ENCODE measurements around the gene RFX8. TPM values are rescaled to one million over a fixed set of nuclear protein-coding genes. Genes with fewer than 3 reads are reported as not detected.
"Not testable (repeated sequence)": the region's sequence is repeated elsewhere in the genome, so short reads cannot be mapped to it uniquely, and the experiment has no call there.

Gene RFX8
- total RNA-seq, 1 donor from 2014 or later, result 0.65 TPM

GRCh38 chr2:101509499-101510284 is 34.8 kb upstream of the RFX8 start:
- H3K4me1 Mint-ChIP-seq, result peaks cover 3% of the 10 kb centered on the region
- no peak overlapping the region for H3K4me3 Mint-ChIP-seq
- TF ChIP-seq CTCF (IDR thresholded peaks at IDR 0.05; ENCODE audit: unreplicated experiment), result no peak
- no peaks in the 10 kb centered on the region for H3K9me3 Mint-ChIP-seq
- H3K27me3 Mint-ChIP-seq (ENCODE audit: low read depth), result no peaks in the 10 kb centered on the region
- H3K27ac Mint-ChIP-seq, result no peak overlapping the region
- H3K36me3 Mint-ChIP-seq, result no peaks in the 10 kb centered on the region
- DNase-seq (ENCODE audit: low spot score in 2 of 2, unreplicated experiment in 2 of 2), result no peak

- DNase-seq (ENCODE audit: low spot score in 2 of 2, unreplicated experiment in 2 of 2), result no peak
Measured at GRCh38 chr2:101508636-101509035, 33.7 kb upstream of the RFX8 start.

GRCh38 chr2:101505276-101505675 is 30.4 kb upstream of the RFX8 start:
- peaks cover 15% of the 10 kb centered on the region for H3K4me1 Mint-ChIP-seq
- not testable (repeated sequence) for DNase-seq (ENCODE audit: low spot score in 2 of 2, unreplicated experiment in 2 of 2); H3K36me3 Mint-ChIP-seq; H3K27ac Mint-ChIP-seq; H3K4me3 Mint-ChIP-seq; H3K9me3 Mint-ChIP-seq; H3K27me3 Mint-ChIP-seq (ENCODE audit: low read depth)

More at GRCh38 chr2:101508636-101509035, 33.7 kb upstream of the RFX8 start:
- no peak overlapping the region for H3K27ac Mint-ChIP-seq
- H3K4me3 Mint-ChIP-seq, result no peak overlapping the region
- H3K9me3 Mint-ChIP-seq, result no peaks in the 10 kb centered on the region
- no peaks in the 10 kb centered on the region for H3K27me3 Mint-ChIP-seq (ENCODE audit: low read depth)
- TF ChIP-seq CTCF (IDR thresholded peaks at IDR 0.05; ENCODE audit: unreplicated experiment), result no peak
- H3K36me3 Mint-ChIP-seq, result no peaks in the 10 kb centered on the region
- peaks cover 3% of the 10 kb centered on the region for H3K4me1 Mint-ChIP-seq

GRCh38 chr2:101504744-101505143 is 29.8 kb upstream of the RFX8 start:
- not testable (repeated sequence) for H3K9me3 Mint-ChIP-seq; H3K4me3 Mint-ChIP-seq; H3K27ac Mint-ChIP-seq; H3K36me3 Mint-ChIP-seq; DNase-seq (ENCODE audit: low spot score in 2 of 2, unreplicated experiment in 2 of 2); H3K27me3 Mint-ChIP-seq (ENCODE audit: low read depth)
- peaks cover 19% of the 10 kb centered on the region for H3K4me1 Mint-ChIP-seq

- DNase-seq (ENCODE audit: low spot score in 2 of 2, unreplicated experiment in 2 of 2), result no peak
- H3K27ac Mint-ChIP-seq, result no peak overlapping the region
- no peaks in the 10 kb centered on the region for H3K27me3 Mint-ChIP-seq (ENCODE audit: low read depth)
- no peak for TF ChIP-seq CTCF (IDR thresholded peaks at IDR 0.05; ENCODE audit: unreplicated experiment)
- no peaks in the 10 kb centered on the region for H3K36me3 Mint-ChIP-seq
- H3K9me3 Mint-ChIP-seq, result no peaks in the 10 kb centered on the region
- H3K4me1 Mint-ChIP-seq, result peaks cover 19% of the 10 kb centered on the region
- no peak overlapping the region for H3K4me3 Mint-ChIP-seq
Measured at GRCh38 chr2:101502095-101502494, 27.2 kb upstream of the RFX8 start.

- Mint-ChIP-seq H3K27ac (peak overlapping the region; percentile 29), H3K9me3 (no peaks in the 10 kb centered on the region), H3K27me3 (ENCODE audit: low read depth) (no peaks in the 10 kb centered on the region), H3K36me3 (no peaks in the 10 kb centered on the region), H3K4me1 (peaks cover 19% of the 10 kb centered on the region), H3K4me3 (no peak overlapping the region)
- no peak for DNase-seq (ENCODE audit: low spot score in 2 of 2, unreplicated experiment in 2 of 2)
- no peak for TF ChIP-seq CTCF (IDR thresholded peaks at IDR 0.05; ENCODE audit: unreplicated experiment)
Measured at GRCh38 chr2:101501443-101501842, 26.5 kb upstream of the RFX8 start.

Data from mesothelial cell of epicardium (in vitro differentiated cells).